Measurements from ENCODE around the gene MYL7. TPM values are rescaled to one million over a fixed set of nuclear protein-coding genes. Genes with fewer than 3 reads are reported as not detected.

The MYL7 gene
- total and polyA plus RNA-seq, 9 of the 15 experiments (the other 6 are each of a cell fraction or from before 2014, with no cell fraction given), result not detected

GRCh38 chr7:44123190-44124003 is 17.7 kb downstream of the MYL7 start, which contains the start of gene POLD2 (continued):
- TF ChIP-seq TSHZ1 (CRISPR knock-in tag; IDR thresholded peaks at IDR 0.05) (no peak), FOSL1 (tag; conservative IDR thresholded peaks at IDR 0.05) (0 out of 2 replicates have a peak, but pooled peaks have one; percentile 27), SMARCC2 (IDR thresholded peaks at IDR 0.05; ENCODE audit: low read depth) (no peak), NCOA2 (IDR thresholded peaks at IDR 0.05; ENCODE audit: partially characterized antibody in 2 of 2) (no peak), DDX20 (tag; IDR thresholded peaks at IDR 0.05; ENCODE audit: low read depth) (no peak), RAD51 (IDR thresholded peaks at IDR 0.05; ENCODE audit: borderline replicate concordance, low read depth) (no peak), MBD2 (IDR thresholded peaks at IDR 0.05; ENCODE audit: borderline replicate concordance, low read depth) (peak; percentile 91), CBX1 (IDR thresholded peaks at IDR 0.05; ENCODE audit: low read depth) (no peak; the same call in 1 of the 2 replicates), ZNF24 (IDR thresholded peaks at IDR 0.05) (no peak), POLR2AphosphoS5 (IDR thresholded peaks at IDR 0.05; ENCODE audit: control insufficient read depth, insufficient read depth, low read depth, low read length) (peak; percentile 55), ESRRA (IDR thresholded peaks at IDR 0.05; ENCODE audit: borderline replicate concordance, low read depth) (peak; percentile 19; the same call in 1 of the 2 replicates), ZFP91 (CRISPR knock-in tag; IDR thresholded peaks at IDR 0.05) (no peak), TFAM (CRISPR knock-in tag; conservative IDR thresholded peaks at IDR 0.05) (no peak), PRDM10 (IDR thresholded peaks at IDR 0.05; ENCODE audit: partially characterized antibody) (no peak), ZNF57 (CRISPR knock-in tag; IDR thresholded peaks at IDR 0.05) (no peak), ZNF551 (CRISPR knock-in tag; IDR thresholded peaks at IDR 0.05) (no peak), SP2 (IDR thresholded peaks at IDR 0.05; ENCODE audit: extremely low read depth, low read depth, low read length, poor library complexity, severe bottlenecking) (peak; percentile 58), EZH2 (IDR thresholded peaks at IDR 0.05; ENCODE audit: borderline replicate concordance, low read depth, low read length) (no peak)
